Activated T-cell treated with anti-CD3 and anti-CD28 coated beads for 48 hours (primary cell): ENCODE data around the gene RNF213.
A peak's percentile ranks its signal among the peaks of the same experiment; 100 is the strongest.
"Not testable (repeated sequence)": the region's sequence is repeated elsewhere in the genome, so short reads cannot be mapped to it uniquely, and the experiment has no call there.

Experiments used
- DNase-seq: peaks from one replicate; pipeline ENCODE4 v3.0.0-alpha.2; 2020; ENCODE audit warnings: low read depth

Gene RNF213

GRCh38 chr17:80394629-80395216 is 134.1 kb downstream of the RNF213 start:
- no peak for DNase-seq

DNA sequence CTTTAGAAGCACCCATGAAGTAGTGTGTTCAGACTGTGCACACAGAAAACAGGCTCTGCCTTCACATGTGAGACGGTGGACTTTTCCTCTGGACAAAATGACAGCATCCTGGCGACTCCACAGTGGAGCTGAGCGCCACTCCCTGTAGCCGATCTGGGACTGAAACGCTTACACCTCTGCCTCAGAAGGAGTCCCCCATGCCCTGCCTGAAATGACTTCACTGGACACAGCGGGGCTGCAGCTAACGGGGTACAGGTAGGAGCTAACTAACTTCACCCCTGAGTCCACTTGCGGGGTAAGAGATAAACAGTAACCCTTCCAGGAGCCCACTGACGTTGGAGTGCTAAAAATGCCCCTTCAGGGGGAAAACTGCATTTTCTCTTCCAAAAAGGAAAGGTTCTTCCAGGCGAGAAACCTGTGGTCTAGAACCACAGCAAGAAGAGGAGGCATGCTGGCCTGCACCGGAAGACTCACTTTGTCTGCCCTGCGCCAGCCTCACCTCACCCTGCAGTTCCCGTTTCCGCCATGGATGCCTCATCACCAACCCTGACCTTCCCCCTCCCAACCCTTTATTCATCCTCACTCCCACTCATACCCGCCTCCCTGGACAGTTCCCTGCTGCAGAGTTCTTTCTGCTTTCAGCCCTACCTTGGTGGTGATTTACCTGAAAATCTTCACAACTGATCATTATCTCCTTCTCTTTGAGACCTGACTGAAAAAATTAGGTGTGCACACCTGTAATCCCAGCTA is 134.9 kb downstream of the RNF213 start:
- DNase-seq, result no peak

- DNase-seq, result no peak
Observed at GRCh38 chr17:80396157-80397033, 135.7 kb downstream of the RNF213 start.

DNA sequence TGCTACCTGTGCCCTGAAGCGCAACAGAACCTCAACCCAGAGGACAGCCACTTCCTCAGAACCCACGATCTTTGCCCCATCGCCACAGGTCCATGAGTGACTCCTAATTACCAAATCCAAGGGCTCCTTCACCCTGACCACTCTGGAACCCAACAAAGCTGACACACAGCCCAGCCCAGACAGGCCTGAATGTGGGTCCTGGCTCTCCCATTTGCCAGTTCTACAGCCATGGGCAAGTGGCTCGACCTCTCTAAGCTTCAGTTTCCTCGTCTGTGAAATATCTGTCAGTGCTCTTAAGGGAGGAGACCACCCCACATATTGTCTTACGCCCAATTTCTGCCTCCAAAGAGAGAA is 136.4 kb downstream of the RNF213 start:
- DNase-seq, result no peak

DNA sequence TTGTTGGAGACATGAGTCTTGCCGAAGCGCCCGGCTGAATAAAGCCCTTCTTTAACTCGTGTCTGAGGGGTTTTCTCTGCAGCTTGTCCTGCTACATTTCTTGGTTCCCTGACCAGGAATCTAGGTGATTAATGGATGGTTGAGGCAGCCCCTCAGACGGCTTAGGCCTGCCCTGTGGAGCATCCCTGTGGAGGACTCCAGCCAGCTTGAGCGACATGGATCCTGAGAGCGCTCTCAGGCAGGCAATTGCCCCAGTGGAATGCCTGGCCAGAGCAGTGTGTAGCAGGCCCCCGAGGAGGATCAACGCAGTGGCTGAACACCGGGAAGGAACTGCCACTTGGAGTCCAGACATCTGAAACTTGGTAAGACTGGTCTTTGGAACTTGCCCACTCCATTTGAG is 137.0 kb downstream of the RNF213 start:
- no peak for DNase-seq

- DNase-seq, result not testable (repeated sequence)
Observed at GRCh38 chr17:80401086-80401485, 140.4 kb downstream of the RNF213 start.

GRCh38 chr17:80402102-80402501 is 141.4 kb downstream of the RNF213 start:
- not testable (repeated sequence) for DNase-seq

DNA sequence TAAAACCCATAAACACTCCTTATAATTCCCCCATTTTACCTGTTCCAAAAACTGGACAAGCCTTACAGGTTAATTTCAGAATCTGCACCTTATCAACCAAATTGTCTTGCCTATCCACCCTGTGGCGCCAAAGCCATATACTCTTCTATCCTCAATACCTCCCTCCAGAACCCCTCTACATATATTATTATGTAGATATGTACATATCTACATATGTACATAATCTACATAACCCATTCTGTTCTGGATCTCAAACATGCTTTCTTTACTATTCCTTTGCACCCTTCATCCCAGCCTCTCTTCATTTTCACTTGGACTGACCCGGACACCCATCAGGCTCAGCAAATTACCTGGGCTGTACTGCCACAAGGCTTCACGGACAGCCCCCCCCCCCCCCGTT is 142.3 kb downstream of the RNF213 start:
- no peak for DNase-seq

DNA sequence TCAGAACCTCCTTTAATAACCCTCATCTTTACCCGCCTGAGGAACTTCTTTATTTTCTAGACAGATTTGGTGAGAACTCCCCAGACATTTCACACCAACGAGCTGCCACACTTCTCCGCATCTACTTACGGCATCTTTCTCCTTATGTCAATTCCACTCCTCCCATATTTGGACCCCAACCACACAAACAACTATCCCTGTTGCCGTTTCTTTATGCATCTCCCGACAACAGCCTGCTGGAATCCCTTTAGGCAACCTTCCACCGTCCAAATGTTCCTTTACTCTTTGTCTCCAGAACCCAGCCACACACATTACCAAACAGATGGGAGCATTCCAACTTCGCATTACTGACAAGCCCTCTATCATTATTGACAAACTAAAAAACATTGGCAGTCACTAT is 145.5 kb downstream of the RNF213 start:
- DNase-seq, result no peak

GRCh38 chr17:80407917-80408316 is 147.3 kb downstream of the RNF213 start:
- DNase-seq, result not testable (repeated sequence)

- DNase-seq, result no peak
Observed at GRCh38 chr17:80408872-80409271, 148.2 kb downstream of the RNF213 start.

DNA sequence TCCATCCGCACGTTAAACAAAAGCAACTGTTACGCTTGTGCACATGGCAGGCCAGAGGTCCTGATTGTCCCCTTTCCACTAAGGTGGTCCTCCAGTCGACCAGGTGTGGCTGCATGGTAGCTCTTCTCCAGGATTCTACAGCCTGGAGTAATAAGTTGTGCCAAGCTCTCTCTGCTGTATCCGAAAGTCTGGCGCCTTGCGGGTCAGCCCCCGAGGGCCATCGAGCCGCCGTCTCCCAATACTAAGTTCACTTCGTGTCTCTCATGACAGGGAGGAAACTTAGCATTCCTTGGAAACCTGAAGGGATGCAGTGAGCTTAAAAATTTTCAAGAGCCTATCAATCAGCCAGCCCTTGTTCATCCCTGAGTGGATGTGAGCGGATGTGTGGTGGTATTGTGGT is 149.0 kb downstream of the RNF213 start:
- no peak for DNase-seq

- DNase-seq, result not testable (repeated sequence)
Observed at GRCh38 chr17:80410441-80411087, 149.9 kb downstream of the RNF213 start.

GRCh38 chr17:80413771-80414507 is 153.3 kb downstream of the RNF213 start:
- DNase-seq, result no peak

DNA sequence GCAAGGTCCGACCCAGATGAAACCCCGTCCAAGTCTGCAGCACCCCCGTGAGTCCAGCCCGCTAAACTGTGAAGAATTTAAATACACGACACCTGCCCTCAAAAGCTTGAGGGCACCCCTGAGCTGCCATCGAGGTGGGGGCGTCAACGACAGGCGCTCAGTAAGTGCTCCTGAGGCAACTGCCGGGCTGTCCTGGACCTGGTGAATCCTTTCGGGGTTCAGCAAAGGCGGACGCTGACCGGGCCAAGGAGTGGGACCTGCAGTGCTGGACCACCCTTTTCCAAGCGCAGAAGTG is 153.8 kb downstream of the RNF213 start:
- no peak for DNase-seq

GRCh38 chr17:80414803-80415625 is 154.4 kb downstream of the RNF213 start, which contains the start of gene ENDOV:
TSS of gene ENDOV (plus strand) at chr17:80415167. CDS start at chr17:80415195, 28 bp downstream.
- peak; percentile 88 for DNase-seq

- no peak for DNase-seq
Observed at GRCh38 chr17:80415626-80416137, 155.0 kb downstream of the RNF213 start.

DNA sequence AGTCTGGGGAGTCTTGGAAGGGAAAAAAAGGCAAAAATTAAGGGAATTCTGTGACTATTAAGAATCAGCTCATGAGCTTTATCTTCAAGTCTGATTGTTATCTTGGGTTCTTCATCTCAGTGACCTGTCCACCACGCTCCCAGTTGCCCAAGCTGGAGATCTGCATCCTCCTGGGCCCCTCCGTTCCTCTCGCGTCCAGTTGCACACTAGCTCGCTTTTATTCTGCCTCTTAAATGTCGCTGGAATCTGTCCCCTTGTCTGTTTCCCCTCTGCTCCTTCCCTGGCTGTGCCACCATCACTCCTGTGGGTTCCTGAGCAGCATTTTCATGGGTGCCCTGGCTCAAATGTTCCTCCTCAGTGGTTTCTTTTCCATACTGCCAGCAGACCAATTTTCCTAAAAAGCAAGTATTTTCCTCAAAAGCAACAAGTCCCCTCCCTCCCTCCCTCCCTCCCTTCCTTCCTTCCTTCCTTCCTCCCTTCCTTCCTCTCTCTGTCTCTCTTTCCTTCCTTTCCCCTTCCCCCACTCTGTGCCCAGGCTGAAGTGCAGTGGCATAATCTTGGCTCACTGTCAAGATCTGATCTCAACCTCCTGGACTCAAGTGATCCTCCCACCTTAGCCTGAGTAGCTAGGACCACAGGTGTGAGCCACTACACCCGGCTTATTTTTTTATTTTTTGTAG is 155.7 kb downstream of the RNF213 start:
- DNase-seq, result no peak

DNA sequence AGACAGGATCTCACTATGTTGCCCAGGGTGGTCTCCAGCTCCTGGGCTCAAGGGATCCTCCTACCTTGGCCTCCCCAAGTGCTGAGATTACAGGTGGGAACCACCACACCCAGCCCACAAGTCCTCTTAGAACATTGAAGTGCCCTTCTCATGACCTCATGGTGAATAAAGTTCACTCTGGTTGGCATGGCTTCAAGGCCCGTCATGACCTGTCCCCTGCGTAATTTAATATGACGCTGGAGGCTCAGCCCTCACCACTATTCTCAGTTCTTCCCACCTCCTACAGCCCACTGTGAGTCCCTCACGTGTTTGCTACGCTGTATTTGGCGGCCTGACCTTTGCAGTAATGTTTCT is 156.3 kb downstream of the RNF213 start:
- no peak for DNase-seq

DNA sequence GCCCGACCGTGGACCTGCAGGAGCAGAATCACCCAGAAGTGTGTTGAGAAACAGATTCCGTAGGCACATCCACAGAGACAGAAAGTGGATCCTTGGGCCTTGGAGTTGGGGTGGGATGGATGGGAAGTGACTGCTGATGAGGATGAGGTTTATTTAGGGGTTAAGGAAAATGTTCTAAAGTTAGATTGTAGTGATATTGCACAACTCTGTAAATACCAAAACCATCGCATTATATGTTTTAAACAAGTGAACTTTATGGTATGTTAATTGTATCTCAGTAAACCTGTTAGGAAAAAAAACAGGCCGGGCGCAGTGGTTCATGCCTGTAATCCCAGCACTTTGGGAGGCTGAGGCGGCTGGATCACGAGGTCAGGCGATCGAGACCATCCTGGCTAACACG is 157.9 kb downstream of the RNF213 start:
- DNase-seq, result no peak
